ENCODE results near the gene MBD5.

The MBD5 gene

GRCh38 chr2:148221166-148221565, 200.3 kb downstream of the MBD5 start:
- TF ChIP-seq CTCF (conservative IDR thresholded peaks at IDR 0.05), result no peak
- no peak overlapping the region for H3K27ac ChIP-seq

- no peak for TF ChIP-seq CTCF (conservative IDR thresholded peaks at IDR 0.05)
- no peak overlapping the region for H3K27ac ChIP-seq
These were observed 201.0 kb downstream of the MBD5 start for GRCh38 chr2:148221926-148222325.

GRCh38 chr2:148231858-148232257, 211.0 kb downstream of the MBD5 start:
- no peak for TF ChIP-seq CTCF (conservative IDR thresholded peaks at IDR 0.05)
- H3K27ac ChIP-seq, result no peak overlapping the region

GRCh38 chr2:148234143-148234542, 213.3 kb downstream of the MBD5 start:
- TF ChIP-seq CTCF (conservative IDR thresholded peaks at IDR 0.05), result no peak
- no peak overlapping the region for H3K27ac ChIP-seq

- TF ChIP-seq CTCF (conservative IDR thresholded peaks at IDR 0.05), result no peak
These were observed 217.0 kb downstream of the MBD5 start for GRCh38 chr2:148237911-148238310.

GRCh38 chr2:148238561-148238960, 217.7 kb downstream of the MBD5 start:
- H3K27ac ChIP-seq, result no peak overlapping the region
- no peak for TF ChIP-seq CTCF (conservative IDR thresholded peaks at IDR 0.05)

More at GRCh38 chr2:148237911-148238310, 217.0 kb downstream of the MBD5 start:
- H3K27ac ChIP-seq, result no peak overlapping the region

- no peak overlapping the region for H3K27ac ChIP-seq
- no peak for TF ChIP-seq CTCF (conservative IDR thresholded peaks at IDR 0.05)
These were observed 219.9 kb downstream of the MBD5 start for GRCh38 chr2:148240838-148241237.
